Measurements from ENCODE around the gene VDAC1. TPM values are rescaled to one million over a fixed set of nuclear protein-coding genes. Genes with fewer than 3 reads are reported as not detected.

Gene VDAC1
- total and polyA plus RNA-seq, 2 of the 8 experiments (the other 6 are each of a cell fraction or from before 2014, with no cell fraction given), result 111 to 301 TPM

- TF ChIP-seq KDM4A (IDR thresholded peaks at IDR 0.05; ENCODE audit: low read depth, low read length, severe bottlenecking) (no peak), RAD21 (IDR thresholded peaks at IDR 0.05 in 1 of 2, conservative IDR thresholded peaks at IDR 0.05 in 1 of 2; ENCODE audit: low read depth in 2 of 2, low read length in 2 of 2) (no peak), EGR1 (IDR thresholded peaks at IDR 0.05; ENCODE audit: borderline replicate concordance, low read depth, low read length) (no peak), RNF2 (IDR thresholded peaks at IDR 0.05; ENCODE audit: borderline replicate concordance, low read depth, low read length, missing control alignments, poor library complexity, severe bottlenecking) (no peak), TCF12 (IDR thresholded peaks at IDR 0.05; ENCODE audit: low read depth, low read length) (no peak)
Observed at GRCh38 chr5:134043793-134044792, 39.3 kb upstream of the VDAC1 start (continued).

Measured in H1 (cell line).